Upper lobe of left lung (tissue), 4 donors: Measurements from ENCODE around the gene NCK2.

ENCODE experiments used
- EP300 ChIP-seq, 4 donors: sonication (generic); formaldehyde crosslinking; IDR thresholded peaks; one replicate each; pipeline ENCODE4 v1.5.1; 2017; ENCODE audit warnings: antibody characterized with exemption in 4 of 4, control low read depth in 2 of 4
- POLR2A ChIP-seq, 4 donors: fragments of 450-650 bp; IDR thresholded peaks; one replicate each; pipeline ENCODE4 v1.5.1; 2016 to 2017; ENCODE audit warnings: antibody characterized with exemption in 4 of 4, mild to moderate bottlenecking in 2 of 4
- POLR2AphosphoS5 ChIP-seq, 2 donors: sonication (generic); formaldehyde crosslinking; IDR thresholded peaks; one replicate each; pipeline ENCODE4 v1.5.1; 2017; ENCODE audit warnings: antibody characterized with exemption in 2 of 2
- TF ChIP-seq, protein P1 (sequence below), 6 experiments: fragments of 450-650 bp in 4 of 6; fragments of 200-600 bp in 2 of 6; sonication (generic) in 2 of 6; IDR thresholded peaks; one replicate each; pipeline ENCODE4 v1.5.1; 2016 to 2019; ENCODE audit warnings: antibody characterized with exemption in 6 of 6

DNA sequence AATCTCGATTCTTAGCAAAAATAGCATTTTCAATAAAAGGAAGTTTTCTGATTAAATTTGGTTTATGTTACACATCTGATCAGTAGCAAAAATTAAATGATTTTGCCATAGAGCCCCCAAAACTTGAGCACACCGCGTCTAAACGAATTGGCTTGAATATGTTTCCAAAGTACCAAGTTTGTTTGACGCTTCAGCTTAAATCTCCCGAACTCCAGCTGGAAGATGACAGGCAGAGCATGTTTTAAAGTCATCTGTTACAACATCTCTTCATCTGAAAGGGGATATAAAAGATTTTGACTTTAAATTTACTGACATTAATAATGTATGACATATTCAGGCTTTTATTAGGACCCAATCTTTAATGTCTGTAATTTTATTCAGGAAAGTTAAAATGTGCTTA, 129.8 kb downstream of the NCK2 start:
- TF ChIP-seq, protein P1, sequence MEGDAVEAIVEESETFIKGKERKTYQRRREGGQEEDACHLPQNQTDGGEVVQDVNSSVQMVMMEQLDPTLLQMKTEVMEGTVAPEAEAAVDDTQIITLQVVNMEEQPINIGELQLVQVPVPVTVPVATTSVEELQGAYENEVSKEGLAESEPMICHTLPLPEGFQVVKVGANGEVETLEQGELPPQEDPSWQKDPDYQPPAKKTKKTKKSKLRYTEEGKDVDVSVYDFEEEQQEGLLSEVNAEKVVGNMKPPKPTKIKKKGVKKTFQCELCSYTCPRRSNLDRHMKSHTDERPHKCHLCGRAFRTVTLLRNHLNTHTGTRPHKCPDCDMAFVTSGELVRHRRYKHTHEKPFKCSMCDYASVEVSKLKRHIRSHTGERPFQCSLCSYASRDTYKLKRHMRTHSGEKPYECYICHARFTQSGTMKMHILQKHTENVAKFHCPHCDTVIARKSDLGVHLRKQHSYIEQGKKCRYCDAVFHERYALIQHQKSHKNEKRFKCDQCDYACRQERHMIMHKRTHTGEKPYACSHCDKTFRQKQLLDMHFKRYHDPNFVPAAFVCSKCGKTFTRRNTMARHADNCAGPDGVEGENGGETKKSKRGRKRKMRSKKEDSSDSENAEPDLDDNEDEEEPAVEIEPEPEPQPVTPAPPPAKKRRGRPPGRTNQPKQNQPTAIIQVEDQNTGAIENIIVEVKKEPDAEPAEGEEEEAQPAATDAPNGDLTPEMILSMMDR (IDR thresholded peaks at IDR 0.05): no peak
- TF ChIP-seq POLR2AphosphoS5 (IDR thresholded peaks at IDR 0.05) (no peak), EP300 (IDR thresholded peaks at IDR 0.05) (no peak), POLR2A (IDR thresholded peaks at IDR 0.05) (no peak)
